Right lobe of liver (tissue), 4 donors: ENCODE results near the gene PPARGC1A.

Source experiments
- POLR2A ChIP-seq: fragments of 450-650 bp; IDR thresholded peaks from one replicate; pipeline ENCODE4 v1.6.1; 2017; ENCODE audit warnings: antibody characterized with exemption, mild to moderate bottlenecking
- TF ChIP-seq, protein P1 (sequence below), 4 donors: fragments of 200-600 bp in 3 of 4; fragments of 450-650 bp in 1 of 4; IDR thresholded peaks; one replicate each; pipeline versions ENCODE4 v1.5.1 to v1.8.0; 2016 to 2022; ENCODE audit warnings: antibody characterized with exemption in 4 of 4, mild to moderate bottlenecking in 2 of 4
- donor health status: DM: no; HTN: no; CAD: no.
- donor health status: DM: no; HTN: no; CAD: no.
- donor health status: DM: no; HTN: yes; CAD: no.

GRCh38 chr4:23915459-23916132 is 25.7 kb upstream of the PPARGC1A start:
- TF ChIP-seq, protein P1, sequence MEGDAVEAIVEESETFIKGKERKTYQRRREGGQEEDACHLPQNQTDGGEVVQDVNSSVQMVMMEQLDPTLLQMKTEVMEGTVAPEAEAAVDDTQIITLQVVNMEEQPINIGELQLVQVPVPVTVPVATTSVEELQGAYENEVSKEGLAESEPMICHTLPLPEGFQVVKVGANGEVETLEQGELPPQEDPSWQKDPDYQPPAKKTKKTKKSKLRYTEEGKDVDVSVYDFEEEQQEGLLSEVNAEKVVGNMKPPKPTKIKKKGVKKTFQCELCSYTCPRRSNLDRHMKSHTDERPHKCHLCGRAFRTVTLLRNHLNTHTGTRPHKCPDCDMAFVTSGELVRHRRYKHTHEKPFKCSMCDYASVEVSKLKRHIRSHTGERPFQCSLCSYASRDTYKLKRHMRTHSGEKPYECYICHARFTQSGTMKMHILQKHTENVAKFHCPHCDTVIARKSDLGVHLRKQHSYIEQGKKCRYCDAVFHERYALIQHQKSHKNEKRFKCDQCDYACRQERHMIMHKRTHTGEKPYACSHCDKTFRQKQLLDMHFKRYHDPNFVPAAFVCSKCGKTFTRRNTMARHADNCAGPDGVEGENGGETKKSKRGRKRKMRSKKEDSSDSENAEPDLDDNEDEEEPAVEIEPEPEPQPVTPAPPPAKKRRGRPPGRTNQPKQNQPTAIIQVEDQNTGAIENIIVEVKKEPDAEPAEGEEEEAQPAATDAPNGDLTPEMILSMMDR (IDR thresholded peaks at IDR 0.05): no peak
- no peak for TF ChIP-seq POLR2A
